Measurements from ENCODE around the gene SCT. TPM values are rescaled to one million over a fixed set of nuclear protein-coding genes. Genes with fewer than 3 reads are reported as not detected.

Gene SCT
- total and polyA plus RNA-seq, 2 of the 4 experiments (the other 2 are of a cell fraction) = not detected

DNA sequence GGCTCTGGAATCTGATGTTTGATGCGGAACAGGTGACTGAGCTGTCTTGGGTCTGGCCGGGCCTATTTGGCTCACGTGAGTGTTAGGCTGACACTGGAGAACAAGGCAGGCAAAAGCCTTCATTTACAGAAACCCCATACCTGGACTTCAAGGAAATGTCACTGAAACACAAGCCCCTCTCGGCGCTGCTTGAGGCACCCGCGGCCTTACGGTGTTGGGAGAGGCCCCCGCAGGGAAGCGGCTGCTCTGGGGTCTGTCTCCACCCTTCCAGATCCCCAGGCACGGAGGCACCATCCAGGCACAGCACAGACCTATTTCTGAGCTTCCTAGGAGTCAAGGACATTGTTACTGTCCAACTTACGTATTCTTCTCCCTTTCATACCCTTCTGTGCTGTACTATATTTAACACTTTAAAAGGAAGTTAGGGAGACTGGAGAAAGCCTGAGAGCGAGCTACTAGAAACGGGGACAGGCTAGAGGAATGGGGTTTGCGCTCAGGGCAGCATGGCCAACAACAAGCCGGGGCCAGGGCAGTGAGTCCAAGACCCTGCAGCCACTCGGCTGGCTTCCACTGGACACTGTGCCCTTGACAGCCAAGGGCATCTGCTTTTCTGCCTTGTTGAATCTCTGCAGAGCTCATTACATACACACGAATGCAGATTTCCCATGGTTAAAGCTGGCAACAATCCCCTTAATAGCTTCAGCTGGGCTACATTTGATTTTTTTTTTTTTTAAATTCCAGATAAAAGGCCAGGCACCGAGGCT is 33.9 kb upstream of the SCT start:
- H4K20me1 ChIP-seq (ENCODE audit: insufficient read depth, low read length) = peaks cover 8% of the 10 kb centered on the region
- no peak overlapping the region for H2BK15ac ChIP-seq (ENCODE audit: low read depth, low read length)
- H4K91ac ChIP-seq (ENCODE audit: insufficient read depth, low read depth, low read length) = no peak overlapping the region
- H3K18ac ChIP-seq (ENCODE audit: low read depth, low read length) = no peak overlapping the region
- 95% methylated on average over 16 of the region's 19 CpGs; no CpG with 5 or more reads in 1 of the 2 experiments for WGBS, 2 experiments (ENCODE audit: extremely low coverage in 2 of 2, insufficient read length in 1 of 2)
- TF ChIP-seq NFE2L2 (IDR thresholded peaks at IDR 0.05; ENCODE audit: low read depth, low read length) (no peak), CTCF (conservative IDR thresholded peaks at IDR 0.05; ENCODE audit: low read depth, low read length) (no peak), USF2 (IDR thresholded peaks at IDR 0.05; ENCODE audit: low read depth, low read length) (no peak), RCOR1 (IDR thresholded peaks at IDR 0.05; ENCODE audit: insufficient replicate concordance, low read length) (no peak), MXI1 (IDR thresholded peaks at IDR 0.05; ENCODE audit: borderline replicate concordance, low read depth, low read length) (no peak), SMC3 (IDR thresholded peaks at IDR 0.05; ENCODE audit: low read depth, low read length) (no peak), CEBPB (IDR thresholded peaks at IDR 0.05; ENCODE audit: low read depth, low read length) (no peak)
- H3K9me3 ChIP-seq (ENCODE audit: control insufficient read depth, insufficient read depth, low read length) = no peaks in the 10 kb centered on the region
- H3K9me1 ChIP-seq (ENCODE audit: insufficient read depth, low read length) = no peaks in the 10 kb centered on the region
- BruUV-seq (replicated peaks) = no TSS peak
- no peak overlapping the region for H3K4me3 ChIP-seq (ENCODE audit: insufficient read depth, low read depth, low read length)
- H4K5ac ChIP-seq (ENCODE audit: low read depth, low read length) = no peak overlapping the region
- no peak overlapping the region for H2BK20ac ChIP-seq (ENCODE audit: low read depth, low read length)
- no peak overlapping the region for H2AK9ac ChIP-seq (replicated peaks; ENCODE audit: low read depth, low read length, poor library complexity)
- no peak overlapping the region for H2AFZ ChIP-seq (replicated peaks; ENCODE audit: low read length, poor library complexity)
- no peak overlapping the region for H3K9ac ChIP-seq (ENCODE audit: low read depth, low read length)
- H3K27me3 ChIP-seq (ENCODE audit: control insufficient read depth, insufficient read depth, low read length) = no peaks in the 10 kb centered on the region
- no peak overlapping the region for H3K14ac ChIP-seq (replicated peaks; ENCODE audit: low read depth, low read length)
- in situ Hi-C loops (cut with MboI; ENCODE audit: low sequenced_read_pairs) (loop anchor here (5.0 kb wide), 1 partner anchor 76 kb away; no protein-coding TSS in a partner anchor), intact Hi-C loops (cut with micrococcal nuclease) (no loop called here), dilution Hi-C loops (cut with HindIII; ENCODE audit: low sequenced_read_pairs, unreplicated experiment) (no loop called here)
- POLR2A ChIA-PET (ENCODE audit: unreplicated experiment) = no interaction called here
- ATAC-seq (ENCODE audit: low read depth) (no peak), DNase-seq (no peak)
- peaks cover 28% of the 10 kb centered on the region for H3K36me3 ChIP-seq (ENCODE audit: control insufficient read depth, insufficient read depth, low read length)
- H3K4ac ChIP-seq (ENCODE audit: low read depth, low read length) = no peak overlapping the region
- CTCF ChIA-PET = no interaction called here
- no peak overlapping the region for H3K56ac ChIP-seq (ENCODE audit: extremely low read depth, insufficient read depth, low read length)
- H3K4me1 ChIP-seq (ENCODE audit: control insufficient read depth, insufficient read depth, low read length) = peaks cover 3% of the 10 kb centered on the region; the same call in 1 of the 2 replicates
- no peak overlapping the region for H3K4me2 ChIP-seq (ENCODE audit: low read depth, low read length)
- no peak overlapping the region for H4K8ac ChIP-seq (ENCODE audit: low read depth in 2 of 2, low read length in 2 of 2)
- H3K79me1 ChIP-seq (ENCODE audit: low read depth in 1 of 2, low read length in 2 of 2) = peaks cover 13 to 19% of the 10 kb centered on the region in 2 experiments; a peak in 2 of 4 replicates
- no peak overlapping the region for H2BK5ac ChIP-seq (ENCODE audit: low read depth, low read length, poor library complexity, severe bottlenecking)
- H3K23ac ChIP-seq (ENCODE audit: low read depth, low read length) = no peak overlapping the region
- no peak overlapping the region for H3K27ac ChIP-seq (ENCODE audit: insufficient read depth, low read length)
- no peak overlapping the region for H2AK5ac ChIP-seq (ENCODE audit: low read depth, low read length)
- H2BK120ac ChIP-seq (ENCODE audit: low read depth, low read length) = no peak overlapping the region

Data from IMR-90 (cell line).